K562 (cell line): Measurements from ENCODE around the gene TTC38. TPM values are rescaled to one million over a fixed set of nuclear protein-coding genes. Genes with fewer than 3 reads are reported as not detected.

Experiments
- ATAC-seq: fragments of 200-7000 bp; cut with Tn5 transposase; 3 replicates; pipeline ENCODE4 v1.9.1; 2020; ENCODE audit warnings: moderate library complexity
- BruUV-seq: library from RNA; stranded (reverse); fragments of 400-500 nt; replicated peaks from 2 replicates; lab custom pipeline; 2021; lab: Mats Ljungman, UMichigan
- CTCF ChIA-PET: fragments of 300-600 bp; formaldehyde crosslinking; extraction: SDS; loops from one replicate; lab custom pipeline; 2021; ENCODE audit warnings: low intra/inter-chr PET ratio; lab: Yijun Ruan, JAX
- POLR2A ChIA-PET: fragments of 300-600, 350-650 bp; sonication (Branson Sonifier 250); formaldehyde crosslinking; extraction: SDS; loops from one replicate; lab custom pipeline; 2021; ENCODE audit warnings: antibody characterized with exemption, inconsistent platforms; lab: Yijun Ruan, JAX
- DNase-seq, 4 experiments: peaks; one replicate each; pipeline versions ENCODE4 v3.0.0 to v3.0.0-alpha.2; 2011 to 2018; ENCODE audit warnings: low spot score in 3 of 4, mixed read lengths in 3 of 4; ENCODE audit errors: extremely low read depth in 1 of 4
- FAIRE-seq: peaks from 2 replicates; lab custom pipeline; 2011; peaks lifted over from hg19 to GRCh38; lab: Jason Lieb, UNC
- H2AFZ ChIP-seq: 2 replicates; pipeline ENCODE4 v1.6.0; 2011; ENCODE audit warnings: low read depth, low read length, control low read depth, inconsistent platforms
- H3K27ac ChIP-seq: fragments of 200-600 bp; 3 replicates; pipeline ENCODE4 v1.8.0; 2011; ENCODE audit warnings: low read depth, mild to moderate bottlenecking, control low read depth, inconsistent platforms, low read length, moderate library complexity, mixed read lengths; ENCODE audit errors: extremely low read depth
- H3K27me3 ChIP-seq, 2 experiments: fragments of 300-600 bp in 1 of 2; 2 replicates in 1 of 2; 3 replicates in 1 of 2; pipeline versions ENCODE4 v1.6.0 to v1.8.0; 2011; ENCODE audit warnings: inconsistent platforms in 2 of 2, low read length in 2 of 2, mild to moderate bottlenecking in 1 of 2, mixed read lengths in 1 of 2, moderate library complexity in 1 of 2; ENCODE audit not compliant: control insufficient read depth in 2 of 2, insufficient read depth in 2 of 2
- H3K36me3 ChIP-seq: fragments of 300-600 bp; 3 replicates; pipeline ENCODE4 v1.8.0; 2011; ENCODE audit warnings: mild to moderate bottlenecking, low read length, inconsistent platforms; ENCODE audit not compliant: control insufficient read depth, insufficient read depth
- H3K4me1 ChIP-seq, 2 experiments: fragments of 200-600 bp in 1 of 2; replicated peaks in 1 of 2; 2 replicates in 1 of 2; 3 replicates in 1 of 2; pipeline versions ENCODE4 v1.5.1 to v1.8.0; 2011; ENCODE audit warnings: inconsistent platforms in 2 of 2, low read length in 2 of 2, mild to moderate bottlenecking in 1 of 2, mixed read lengths in 1 of 2, moderate library complexity in 1 of 2; ENCODE audit not compliant: control insufficient read depth in 2 of 2, insufficient read depth in 2 of 2
- H3K4me2 ChIP-seq: 2 replicates; pipeline ENCODE4 v1.6.1; 2011; ENCODE audit warnings: low read length, control low read depth, inconsistent platforms, mixed read lengths; ENCODE audit not compliant: insufficient read depth
- H3K4me3 ChIP-seq: fragments of 200-600 bp; sonication (generic), shearing (Covaris generic); 2 replicates; pipeline ENCODE4 v1.5.1; 2016; ENCODE audit warnings: control low read depth, inconsistent platforms
- H3K79me2 ChIP-seq: fragments of 200-600 bp; 3 replicates; pipeline ENCODE4 v1.8.0; 2011; ENCODE audit warnings: low read length, inconsistent platforms; ENCODE audit not compliant: control insufficient read depth, insufficient read depth
- H3K9ac ChIP-seq, 2 experiments: 2 replicates each; pipeline versions ENCODE4 v1.6.0 to v1.6.1; 2011; ENCODE audit warnings: low read depth in 2 of 2, low read length in 2 of 2, control low read depth in 1 of 2, inconsistent platforms in 1 of 2, mild to moderate bottlenecking in 1 of 2, mixed read lengths in 1 of 2; ENCODE audit not compliant: insufficient read depth in 1 of 2
- H3K9me1 ChIP-seq: one replicate; pipeline ENCODE4 v1.6.0; 2011; ENCODE audit warnings: inconsistent platforms, mild to moderate bottlenecking, low read length, moderate library complexity; ENCODE audit not compliant: control insufficient read depth, insufficient read depth
- H3K9me3 ChIP-seq: replicated peaks from 2 replicates; pipeline ENCODE4 v1.5.1; 2011; ENCODE audit warnings: low read depth, low read length, inconsistent platforms; ENCODE audit not compliant: control insufficient read depth, insufficient read depth
- H4K20me1 ChIP-seq: replicated peaks from 2 replicates; pipeline ENCODE4 v1.6.1; 2011; ENCODE audit warnings: low read length, inconsistent platforms, mixed read lengths; ENCODE audit not compliant: control insufficient read depth, insufficient read depth
- CHD1 ChIP-seq: fragments of 200-600 bp; sonication (generic); IDR thresholded peaks from one replicate; pipeline ENCODE4 v1.6.1; 2012; ENCODE audit warnings: mild to moderate bottlenecking, moderate library complexity, low read length, inconsistent platforms
- DPF2 ChIP-seq: fragments of 450-650 bp; IDR thresholded peaks from 2 replicates; pipeline ENCODE4 v1.6.1; 2016
- FUS ChIP-seq: fragments of 200-400 bp; formaldehyde crosslinking; optimal IDR thresholded peaks from 2 replicates; pipeline ENCODE3; 2017; ENCODE audit warnings: low read depth, low read length
- HDGF ChIP-seq: fragments of 450-650 bp; IDR thresholded peaks from 2 replicates; pipeline ENCODE4 v1.6.1; 2016
- KDM1A ChIP-seq, 2 experiments: fragments of 450-650 bp; IDR thresholded peaks; 2 replicates each; pipeline ENCODE4 v1.6.1; 2016; ENCODE audit warnings: mild to moderate bottlenecking in 2 of 2
- NFE2 ChIP-seq: IDR thresholded peaks from 2 replicates; pipeline ENCODE4 v1.6.1; 2014; ENCODE audit warnings: antibody characterized with exemption, low read depth
- NR2C1 ChIP-seq, 2 experiments: fragments of 450-650 bp; IDR thresholded peaks; 2 replicates each; pipeline ENCODE4 v1.6.1; 2017; ENCODE audit warnings: mild to moderate bottlenecking in 2 of 2, antibody characterized with exemption in 1 of 2, inconsistent platforms in 1 of 2, missing compliant biosample characterization in 1 of 2, missing genetic modification characterization in 1 of 2
- SIRT6 ChIP-seq: IDR thresholded peaks from one replicate; pipeline ENCODE4 v1.6.1; 2012; ENCODE audit warnings: low read depth, mild to moderate bottlenecking, control low read depth, inconsistent platforms, low read length, moderate library complexity
- XRCC4 ChIP-seq: IDR thresholded peaks from one replicate; pipeline ENCODE4 v1.6.1; 2011; ENCODE audit not compliant: insufficient read depth, insufficient read length; ENCODE audit errors: extremely low read depth
- ZNF12 ChIP-seq: sonication (generic); formaldehyde crosslinking; IDR thresholded peaks from 2 replicates; pipeline ENCODE4 v1.4.0; 2020; ENCODE audit warnings: mild to moderate bottlenecking, missing genetic modification reagents
- ZNF436 ChIP-seq: fragments of 250-450, 450-650 bp; sonication (Bioruptor Pico); formaldehyde crosslinking; IDR thresholded peaks from 2 replicates; pipeline ENCODE4 v1.7.0; 2020; ENCODE audit warnings: mild to moderate bottlenecking
- ZNF696 ChIP-seq: fragments of 250-450 bp; sonication (Bioruptor Pico); conservative IDR thresholded peaks from 2 replicates; pipeline ENCODE4 v1.4.0; 2020; ENCODE audit warnings: mild to moderate bottlenecking, moderate library complexity
- WGBS: fragments of 100-300 bp; shearing (Covaris generic); methylation state at CpG from one replicate; pipeline ENCODE4 v1.1.6; 2016; ENCODE audit warnings: low coverage, mixed read lengths; ENCODE audit not compliant: insufficient coverage; ENCODE audit errors: missing lambda C conversion rate; 5-methylcytosine and 5-hydroxymethylcytosine counted together
- in situ Hi-C: fragments of 300-500 bp; cut with MboI; formaldehyde crosslinking; loops from 4 replicates; pipeline ENCODE4 v1.15.0; 2018; ENCODE audit warnings: inconsistent platforms, mixed read lengths
- intact Hi-C: fragments of 100-400 bp; cut with micrococcal nuclease; formaldehyde crosslinking; loops from 2 replicates; pipeline ENCODE4 v1.14.2; 2022
- polyA plus RNA-seq, 8 experiments: library from polyadenylated mRNA; depleted of rRNA in 4 of 8; stranded (reverse) in 5 of 8; unstranded in 3 of 8; fragments of >200 nt; fragmentation: Nextera tagmentation in 2 of 8; fragmentation: Illumina TruSeq in 1 of 8; extraction: Ambion mirVana in 2 of 8; extraction: Trizol in 1 of 8; gene quantifications; 2 replicates each; pipeline versions ENCODE4 v1.2.1 to v1.2.3, GENCODE V29; 2011 to 2014; ENCODE audit warnings: inconsistent platforms in 1 of 8, missing spikeins in 1 of 8
- total RNA-seq, 7 experiments: library from RNA; depleted of rRNA in 6 of 7; stranded (reverse); fragments of >200 nt in 6 of 7; fragmentation: Illumina TruSeq in 2 of 7; extraction: Trizol in 2 of 7; gene quantifications; 2 replicates each; pipeline versions ENCODE4 v1.2.1 to v1.2.3, GENCODE V29; 2011 to 2021; ENCODE audit warnings: low replicate concordance in 1 of 7
- TF ChIP-seq, protein P1 (sequence below): fragments of 250-450 bp; sonication (Bioruptor Pico); IDR thresholded peaks from 2 replicates; pipeline ENCODE4 v1.8.0; 2022; ENCODE audit warnings: moderate library complexity, mild to moderate bottlenecking, inconsistent platforms

TTC38 gene
- total and polyA plus RNA-seq, 9 of the 15 experiments (the other 6 are each of a cell fraction or from before 2014, with no cell fraction given), result 0.84 to 28.4 (median 18.1) TPM

DNA sequence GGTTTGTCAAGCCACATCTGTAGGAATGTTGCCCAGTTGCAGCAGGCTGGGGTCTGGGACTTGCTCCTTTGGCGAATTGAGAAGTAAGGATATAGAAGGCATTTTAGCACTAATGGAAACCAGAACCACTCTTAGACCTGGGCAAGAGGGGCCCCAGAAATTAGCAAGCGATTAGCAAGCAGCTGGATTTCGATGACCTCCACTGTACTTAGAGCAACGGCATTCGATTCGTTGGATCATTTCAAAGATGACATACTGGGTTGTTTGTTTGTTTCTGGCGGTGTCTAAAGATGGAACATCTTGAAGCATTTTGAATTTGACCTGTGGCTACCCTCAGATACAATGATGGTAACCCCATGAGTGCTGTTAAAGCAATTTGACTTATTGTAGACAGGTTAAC is 16.5 kb upstream of the TTC38 start:
- Histone ChIP-seq H4K20me1 (no peaks in the 10 kb centered on the region), H3K79me2 (peaks cover 33% of the 10 kb centered on the region), H3K9me3 (no peaks in the 10 kb centered on the region), H3K4me2 (peak overlapping the region; percentile 89), H2AFZ (0 out of 2 replicates have a peak overlapping the region, but pooled peaks have one; percentile 83), H3K36me3 (no peaks in the 10 kb centered on the region), H3K9me1 (no peaks in the 10 kb centered on the region), H3K4me3 (peak overlapping the region; percentile 71), H3K27me3 (no peaks in the 10 kb centered on the region), H3K4me1 (peaks cover 17 to 35% of the 10 kb centered on the region in 2 experiments), H3K9ac (peak overlapping the region; percentile 86 to 98)
- FAIRE-seq, result peak; percentile 56
- no TSS peak for BruUV-seq
- intact Hi-C loops, result no loop called here
- ChIA-PET CTCF (no interaction called here), POLR2A (interaction anchor here (0.6 to 2.3 kb wide), 3 partner anchors 10 to 21 kb away, joined by 3 to 12 read pairs (median 3); partner anchors contain the start of gene TTC38)
- in situ Hi-C loops, result no loop called here
- DNase-seq, result peak in 1 of 4 experiments; percentile 22
- no peak for ATAC-seq
- TF ChIP-seq DPF2, result no peak
- TF ChIP-seq NFE2, result no peak
- no peak for TF ChIP-seq SIRT6
- no peak for TF ChIP-seq XRCC4
- TF ChIP-seq ZNF436 (CRISPR knock-in tag), result no peak
- TF ChIP-seq, protein P1, sequence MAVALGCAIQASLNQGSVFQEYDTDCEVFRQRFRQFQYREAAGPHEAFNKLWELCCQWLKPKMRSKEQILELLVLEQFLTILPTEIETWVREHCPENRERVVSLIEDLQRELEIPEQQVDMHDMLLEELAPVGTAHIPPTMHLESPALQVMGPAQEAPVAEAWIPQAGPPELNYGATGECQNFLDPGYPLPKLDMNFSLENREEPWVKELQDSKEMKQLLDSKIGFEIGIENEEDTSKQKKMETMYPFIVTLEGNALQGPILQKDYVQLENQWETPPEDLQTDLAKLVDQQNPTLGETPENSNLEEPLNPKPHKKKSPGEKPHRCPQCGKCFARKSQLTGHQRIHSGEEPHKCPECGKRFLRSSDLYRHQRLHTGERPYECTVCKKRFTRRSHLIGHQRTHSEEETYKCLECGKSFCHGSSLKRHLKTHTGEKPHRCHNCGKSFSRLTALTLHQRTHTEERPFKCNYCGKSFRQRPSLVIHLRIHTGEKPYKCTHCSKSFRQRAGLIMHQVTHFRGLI (CRISPR knock-in tag), result no peak
- no peak for TF ChIP-seq FUS
- TF ChIP-seq NR2C1 (IDR thresholded peaks at IDR 0.05), result no peak
- TF ChIP-seq NR2C1 (tag; IDR thresholded peaks at IDR 0.05), result no peak
- no peak for TF ChIP-seq KDM1A (IDR thresholded peaks at IDR 0.05)
- TF ChIP-seq HDGF, result no peak
- TF ChIP-seq ZNF696 (CRISPR knock-in tag), result no peak
- TF ChIP-seq ZNF12 (CRISPR knock-in tag), result no peak
- no peak for TF ChIP-seq CHD1
- TF ChIP-seq, all 486 proteins: peak for 0
- 2% methylated on average over 7 of the region's 7 CpGs for WGBS
- peak overlapping the region; percentile 87 for H3K27ac ChIP-seq
